SIG-M5 treated with dmso at 0.1 percent for 504 hours (cell line): Measurements from ENCODE around the gene MESP2.

ENCODE experiments used
- DNase-seq: peaks from one replicate; lab custom pipeline; 2025; ENCODE audit not compliant: unreplicated experiment; lab: John Stamatoyannopoulos, UW

The MESP2 gene

GRCh38 chr15:89799011-89799911 is 23.1 kb downstream of the MESP2 start:
- no peak for DNase-seq

GRCh38 chr15:89799918-89800498 is 23.9 kb downstream of the MESP2 start:
- DNase-seq, result no peak

- no peak for DNase-seq
Measured at GRCh38 chr15:89801471-89802195, 25.5 kb downstream of the MESP2 start.

GRCh38 chr15:89802231-89802928 is 26.2 kb downstream of the MESP2 start:
- no peak for DNase-seq

DNA sequence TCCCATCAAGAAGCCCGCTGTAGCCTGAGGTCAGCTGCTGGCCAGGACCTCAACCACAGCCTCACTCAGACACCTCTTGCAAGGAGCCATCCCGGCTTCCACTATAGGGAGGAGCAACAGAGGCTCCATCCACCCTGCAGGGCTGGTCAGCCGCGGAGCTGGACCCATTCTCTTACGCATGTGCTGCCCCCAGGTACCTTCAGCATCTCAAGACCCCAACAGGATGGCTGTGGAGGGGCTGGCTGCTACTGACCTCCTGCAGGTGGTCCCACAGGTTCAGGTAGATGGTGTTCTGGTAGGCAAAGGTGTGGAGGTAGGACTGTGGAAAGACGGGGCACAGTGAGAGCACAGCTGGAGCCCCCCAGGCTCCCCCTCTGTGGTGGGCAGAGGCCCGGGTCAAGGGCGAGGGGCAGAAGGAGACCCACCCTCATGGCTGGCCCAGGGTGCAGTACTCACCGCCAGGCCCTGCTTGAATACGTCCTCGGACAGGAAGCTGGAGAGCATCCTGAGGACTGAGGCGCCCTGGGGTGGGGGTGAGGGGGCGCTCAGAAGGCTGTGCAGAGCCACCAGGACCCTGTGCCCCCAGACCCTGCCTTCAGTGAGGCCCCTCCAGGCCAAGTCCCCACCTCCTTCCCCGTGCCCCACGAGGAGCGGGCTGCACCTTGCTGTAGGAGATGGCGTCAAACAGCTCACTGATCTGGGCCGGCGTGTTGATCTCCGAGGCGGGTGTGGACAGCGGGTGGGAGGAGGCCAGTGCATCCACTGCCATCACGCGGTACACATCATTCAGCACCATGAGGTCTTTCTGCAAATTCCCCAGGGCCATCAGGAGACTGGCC is 27.1 kb downstream of the MESP2 start:
- DNase-seq, result no peak

DNA sequence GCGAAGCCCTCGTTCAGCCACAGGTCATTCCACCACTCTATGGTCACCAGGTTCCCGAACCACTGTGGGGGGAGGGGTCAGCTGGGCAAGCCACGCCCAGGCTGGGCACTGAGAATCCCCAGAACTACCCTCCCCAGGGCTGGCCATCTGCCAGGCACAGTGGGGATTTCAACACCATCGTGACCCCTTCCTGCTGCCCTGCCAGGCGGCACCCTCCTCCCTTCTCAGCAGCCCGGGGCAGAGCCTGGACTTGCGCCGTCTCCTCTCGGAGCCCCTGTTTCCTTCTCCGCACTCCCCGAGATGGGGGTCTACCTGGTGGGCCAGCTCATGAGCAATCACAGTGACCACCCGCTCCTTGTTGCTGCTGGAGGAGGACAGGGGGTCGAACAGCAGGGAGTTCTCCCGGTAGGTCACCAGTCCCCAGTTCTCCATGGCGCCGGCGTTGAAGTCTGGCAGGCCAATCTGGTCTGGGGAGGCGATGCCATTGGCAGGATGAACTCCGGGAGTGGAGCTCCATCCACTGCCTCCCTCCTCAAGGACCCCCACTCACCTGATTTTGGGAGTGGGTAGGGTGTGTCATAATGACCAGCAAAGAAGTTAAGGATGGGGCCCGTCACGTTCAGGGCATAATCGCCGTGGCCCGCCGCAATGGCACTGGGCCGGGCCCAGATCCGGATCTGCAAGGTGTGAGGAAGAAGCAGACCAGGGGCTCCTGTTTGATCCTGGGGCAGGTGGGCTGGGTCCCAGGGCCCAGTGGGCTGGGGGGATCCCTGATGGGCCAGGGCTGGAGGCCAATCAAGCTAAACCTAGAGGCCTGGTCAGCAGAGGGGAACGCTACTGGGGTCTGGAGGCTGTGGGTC is 28.0 kb downstream of the MESP2 start:
- no peak for DNase-seq

- no peak for DNase-seq
Measured at GRCh38 chr15:89805241-89806209, 29.4 kb downstream of the MESP2 start.

DNA sequence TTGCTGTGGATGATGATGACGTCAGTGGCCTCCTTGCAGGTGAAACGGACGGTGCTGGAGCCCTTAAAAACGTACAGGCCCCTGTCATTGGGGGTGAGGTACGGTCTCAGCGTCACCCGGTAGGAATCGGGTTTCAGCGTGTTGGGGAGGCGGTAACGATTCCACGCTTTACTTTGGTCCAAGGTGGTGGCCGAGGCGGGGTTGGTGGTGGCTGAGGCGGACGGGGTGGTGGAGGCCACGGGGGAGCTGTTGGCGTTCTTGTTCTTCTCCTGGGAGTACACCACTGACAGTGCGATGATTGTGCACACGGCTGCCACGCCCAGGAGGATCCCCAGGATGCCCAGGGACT is 30.1 kb downstream of the MESP2 start:
- no peak for DNase-seq

GRCh38 chr15:89806559-89807550 is 30.7 kb downstream of the MESP2 start:
- DNase-seq, result no peak

- DNase-seq, result no peak
Measured at GRCh38 chr15:89807689-89808088, 31.6 kb downstream of the MESP2 start.

- no peak for DNase-seq
Measured at GRCh38 chr15:89808160-89808870, 32.2 kb downstream of the MESP2 start.

DNA sequence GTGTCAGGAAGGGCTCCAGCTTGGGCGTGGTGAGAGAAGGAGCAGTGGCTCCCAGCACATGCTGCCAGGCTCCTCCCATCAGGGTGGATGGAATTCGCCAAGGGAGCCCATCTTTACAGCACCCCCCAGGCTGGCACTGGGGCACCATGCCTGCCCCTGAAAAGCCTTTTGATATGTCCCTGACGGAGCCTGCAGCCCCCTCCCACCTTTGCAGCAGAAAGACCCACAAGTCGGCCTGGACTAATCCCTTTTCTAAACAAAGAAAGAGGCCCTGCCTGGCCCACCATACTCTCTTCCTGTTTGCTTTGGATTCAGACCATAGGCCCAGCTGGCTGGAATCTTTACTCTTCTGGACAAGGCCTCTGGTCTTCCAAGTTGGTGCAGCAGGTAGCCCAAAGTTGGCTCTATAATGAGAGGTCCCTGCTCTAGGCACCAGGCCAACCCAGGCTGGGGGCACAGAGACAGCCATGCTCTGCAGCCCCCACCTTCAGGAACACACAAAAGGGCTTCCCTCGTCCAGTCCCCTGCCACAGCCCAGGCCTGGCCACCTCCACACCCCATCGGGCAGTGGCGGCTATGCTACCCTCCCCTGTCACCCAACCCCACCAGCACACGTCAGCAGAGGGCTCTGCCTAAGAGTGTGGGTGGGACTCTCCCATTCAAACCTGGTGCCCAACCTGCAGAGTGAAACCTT is 33.1 kb downstream of the MESP2 start:
- DNase-seq, result no peak

GRCh38 chr15:89809787-89810148 is 33.6 kb downstream of the MESP2 start:
- DNase-seq, result no peak

- DNase-seq, result no peak
Measured at GRCh38 chr15:89810837-89811236, 34.7 kb downstream of the MESP2 start.

GRCh38 chr15:89812011-89812846 is 36.1 kb downstream of the MESP2 start:
- DNase-seq, result no peak
